Measurements from ENCODE around the gene LRP2.

The LRP2 gene

DNA sequence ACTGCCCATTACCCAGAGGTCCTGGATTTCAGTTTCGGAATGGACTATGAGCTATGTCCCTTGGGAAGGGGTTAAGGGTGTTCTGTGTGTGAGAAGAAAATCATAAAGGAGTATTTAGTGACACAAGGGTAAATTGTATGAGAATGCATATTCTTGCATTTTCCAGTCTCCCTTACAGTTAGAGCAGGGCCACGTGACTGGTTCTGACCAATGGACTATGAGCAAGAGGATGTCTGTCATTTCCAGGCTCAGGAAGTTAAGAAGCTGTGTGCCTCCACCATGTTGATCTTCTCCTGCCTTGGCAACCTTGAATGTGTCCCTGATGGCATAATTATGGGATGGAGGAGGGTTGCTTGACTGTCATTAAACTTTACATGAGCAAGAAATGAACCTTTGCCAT, 198.0 kb downstream of the LRP2 start:
- no peak overlapping the region for H3K4me3 ChIP-seq (ENCODE audit: low read depth, low read length)
- TF ChIP-seq, protein P1, sequence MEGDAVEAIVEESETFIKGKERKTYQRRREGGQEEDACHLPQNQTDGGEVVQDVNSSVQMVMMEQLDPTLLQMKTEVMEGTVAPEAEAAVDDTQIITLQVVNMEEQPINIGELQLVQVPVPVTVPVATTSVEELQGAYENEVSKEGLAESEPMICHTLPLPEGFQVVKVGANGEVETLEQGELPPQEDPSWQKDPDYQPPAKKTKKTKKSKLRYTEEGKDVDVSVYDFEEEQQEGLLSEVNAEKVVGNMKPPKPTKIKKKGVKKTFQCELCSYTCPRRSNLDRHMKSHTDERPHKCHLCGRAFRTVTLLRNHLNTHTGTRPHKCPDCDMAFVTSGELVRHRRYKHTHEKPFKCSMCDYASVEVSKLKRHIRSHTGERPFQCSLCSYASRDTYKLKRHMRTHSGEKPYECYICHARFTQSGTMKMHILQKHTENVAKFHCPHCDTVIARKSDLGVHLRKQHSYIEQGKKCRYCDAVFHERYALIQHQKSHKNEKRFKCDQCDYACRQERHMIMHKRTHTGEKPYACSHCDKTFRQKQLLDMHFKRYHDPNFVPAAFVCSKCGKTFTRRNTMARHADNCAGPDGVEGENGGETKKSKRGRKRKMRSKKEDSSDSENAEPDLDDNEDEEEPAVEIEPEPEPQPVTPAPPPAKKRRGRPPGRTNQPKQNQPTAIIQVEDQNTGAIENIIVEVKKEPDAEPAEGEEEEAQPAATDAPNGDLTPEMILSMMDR (IDR thresholded peaks at IDR 0.05; ENCODE audit: low read depth, low read length, missing control alignments), result no peak
- DNase-seq (ENCODE audit: low read depth), result no peak

DNA sequence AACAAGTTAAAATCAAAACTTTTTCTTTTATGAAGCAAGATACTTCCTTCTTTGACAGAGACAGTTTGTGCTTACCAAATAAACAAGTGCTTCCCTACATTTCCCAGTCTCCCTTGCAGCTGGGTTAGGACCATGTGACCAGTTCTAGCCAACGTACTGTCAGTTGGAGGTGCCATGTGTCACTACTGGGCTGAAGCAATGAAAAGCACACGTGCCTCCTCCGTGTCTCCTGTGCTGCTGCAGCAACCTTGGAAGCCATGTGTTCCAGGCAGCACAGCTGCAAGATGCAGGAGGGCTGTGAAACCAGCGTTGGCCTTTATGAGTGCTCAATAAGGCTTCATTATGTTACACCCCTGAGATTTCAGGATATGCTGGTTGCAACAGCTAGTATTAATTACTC, 199.7 kb downstream of the LRP2 start:
- TF ChIP-seq, protein P1 (IDR thresholded peaks at IDR 0.05; ENCODE audit: low read depth, low read length, missing control alignments), result no peak
- no peak overlapping the region for H3K4me3 ChIP-seq (ENCODE audit: low read depth, low read length)
- no peak for DNase-seq (ENCODE audit: low read depth)

DNA sequence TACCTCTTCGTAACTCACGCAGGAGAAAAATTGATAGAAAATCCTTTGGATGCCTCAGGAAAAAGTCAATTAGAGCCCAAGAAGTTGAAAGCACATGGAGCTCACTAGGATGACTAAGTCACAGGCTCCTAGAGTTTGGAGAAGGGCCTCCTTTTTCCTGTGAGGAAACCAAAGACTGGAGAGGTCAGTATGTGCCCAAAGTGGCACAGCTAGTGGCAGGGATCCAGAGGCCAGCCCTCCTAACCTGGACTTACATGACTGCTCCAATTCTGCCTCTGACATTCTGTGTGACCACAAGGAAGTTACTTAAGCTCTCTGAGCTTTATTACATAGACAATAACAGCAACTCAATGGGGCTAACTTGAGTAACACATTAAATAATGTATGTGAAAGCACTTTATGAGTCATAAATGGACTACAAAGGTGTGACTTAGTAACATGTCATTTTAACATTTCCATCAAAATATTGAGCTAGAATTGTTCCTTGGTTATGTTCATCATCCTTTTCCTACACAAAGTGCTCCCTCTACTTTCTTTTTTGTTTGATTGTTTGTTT, 201.3 kb downstream of the LRP2 start:
- TF ChIP-seq, protein P1 (IDR thresholded peaks at IDR 0.05; ENCODE audit: low read depth, low read length, missing control alignments), result no peak
- no peak overlapping the region for H3K4me3 ChIP-seq (ENCODE audit: low read depth, low read length)
- DNase-seq (ENCODE audit: low read depth), result no peak

DNA sequence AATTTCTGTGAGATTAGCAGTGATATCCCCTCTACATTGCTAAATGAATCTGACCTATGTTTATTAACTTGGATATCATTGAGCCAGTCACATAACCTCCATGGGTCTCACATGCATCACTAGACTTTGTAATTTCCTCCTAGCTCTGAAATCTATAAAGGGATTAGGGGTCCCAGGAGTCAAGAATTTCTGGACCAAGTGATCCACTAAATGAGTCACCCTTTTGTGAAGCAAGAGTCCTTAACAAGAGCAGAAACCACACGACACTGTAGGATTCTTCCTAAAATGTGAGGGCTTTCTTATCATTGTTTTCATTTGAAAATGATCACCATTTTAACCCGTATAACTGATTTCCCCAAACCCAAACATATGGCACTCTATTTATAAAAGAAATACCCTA, 202.6 kb downstream of the LRP2 start:
- no peak for DNase-seq (ENCODE audit: low read depth)
- no peak overlapping the region for H3K4me3 ChIP-seq (ENCODE audit: low read depth, low read length)
- TF ChIP-seq, protein P1 (IDR thresholded peaks at IDR 0.05; ENCODE audit: low read depth, low read length, missing control alignments), result no peak

DNA sequence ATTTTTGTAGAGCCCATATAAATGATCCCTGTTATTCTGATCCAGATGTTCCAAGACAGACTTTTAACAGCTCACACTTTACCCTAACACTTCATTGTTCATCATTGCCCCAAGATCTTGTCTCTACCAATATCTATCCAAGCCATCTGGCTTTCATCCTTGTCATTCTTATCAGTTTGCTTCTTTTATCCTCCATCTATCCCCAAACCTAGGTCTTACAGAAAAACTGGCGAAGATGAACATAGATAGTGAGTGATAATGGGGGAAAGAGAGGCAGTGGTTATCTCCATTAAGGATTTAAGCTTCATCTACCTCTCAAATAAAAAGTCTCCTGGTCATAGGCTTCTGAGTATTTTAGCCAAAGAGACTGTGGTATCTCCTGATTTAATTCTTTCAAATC, 203.5 kb downstream of the LRP2 start:
- no peak for DNase-seq (ENCODE audit: low read depth)
- H3K4me3 ChIP-seq (ENCODE audit: low read depth, low read length), result no peak overlapping the region
- TF ChIP-seq, protein P1 (IDR thresholded peaks at IDR 0.05; ENCODE audit: low read depth, low read length, missing control alignments), result no peak

DNA sequence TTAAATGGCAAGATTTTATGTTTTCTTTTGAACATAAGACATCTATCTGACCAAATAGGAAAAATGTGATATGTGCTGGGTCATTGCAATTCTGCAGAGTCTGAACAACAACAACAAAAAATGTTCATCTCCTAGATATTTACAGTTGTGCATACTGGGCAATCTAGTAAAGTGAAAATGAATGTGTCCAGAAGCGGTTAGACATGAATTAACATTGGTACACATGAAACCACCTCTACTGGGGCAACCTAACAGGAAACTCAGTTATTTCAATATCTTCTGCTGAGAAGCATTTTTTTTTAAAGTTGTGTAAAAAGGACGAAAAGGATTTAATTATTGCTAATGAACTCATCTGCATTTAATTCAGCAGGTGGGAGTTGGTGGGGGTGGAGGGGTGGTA, 216.1 kb downstream of the LRP2 start:
- H3K4me3 ChIP-seq (ENCODE audit: low read depth, low read length), result no peak overlapping the region
- no peak for DNase-seq (ENCODE audit: low read depth)
- TF ChIP-seq, protein P1 (IDR thresholded peaks at IDR 0.05; ENCODE audit: low read depth, low read length, missing control alignments), result no peak

DNA sequence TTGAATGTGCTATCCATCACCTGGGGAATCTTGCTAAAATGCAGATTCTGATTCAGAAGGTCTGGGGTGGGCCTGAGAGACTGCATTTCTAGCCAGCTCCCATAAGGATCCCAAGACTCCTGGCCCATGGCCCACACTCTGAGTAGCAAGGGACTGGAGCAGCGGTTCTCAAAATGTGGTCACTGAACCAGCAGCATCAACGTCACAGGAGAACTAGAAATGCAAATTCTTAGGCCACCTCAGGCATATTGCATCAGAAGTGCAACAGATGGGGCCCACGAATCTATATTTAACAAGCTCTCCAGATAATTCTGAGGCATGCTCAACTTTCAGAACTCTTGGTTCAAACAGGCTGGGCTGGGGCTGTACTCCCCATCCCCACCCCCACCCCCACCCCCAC, 218.3 kb downstream of the LRP2 start:
- no peak overlapping the region for H3K4me3 ChIP-seq (ENCODE audit: low read depth, low read length)
- DNase-seq (ENCODE audit: low read depth), result no peak
- TF ChIP-seq, protein P1 (IDR thresholded peaks at IDR 0.05; ENCODE audit: low read depth, low read length, missing control alignments), result no peak
